Hippocampal formation (tissue), 2 donors: ENCODE data around the gene PRIM2.
A peak's percentile ranks its signal among the peaks of the same experiment; 100 is the strongest.
"Not testable (repeated sequence)": the region's sequence is repeated elsewhere in the genome, so short reads cannot be mapped to it uniquely, and the experiment has no call there.

Experiments used
- DNase-seq, 2 donors: peaks; one replicate each; lab custom pipeline; 2025; lab: John Stamatoyannopoulos, UW

The PRIM2 gene

DNA sequence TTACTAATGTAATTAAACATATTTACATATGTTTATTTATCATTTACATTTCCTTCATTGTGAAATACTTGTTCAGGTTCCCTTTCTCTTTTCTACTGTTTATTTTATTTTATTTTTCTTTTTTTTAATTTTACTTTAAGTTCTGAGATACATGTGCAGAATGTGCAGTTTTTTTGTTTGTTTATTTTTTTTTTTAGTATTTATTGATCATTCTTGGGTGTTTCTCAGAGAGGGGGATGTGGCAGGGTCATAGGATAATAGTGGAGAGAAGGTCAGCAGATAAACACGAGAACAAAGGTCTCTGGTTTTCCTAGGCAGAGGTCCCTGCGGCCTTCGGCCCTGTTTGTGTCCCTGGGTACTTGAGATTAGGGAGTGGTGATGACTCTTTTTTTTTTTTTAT, 8.7 kb upstream of the PRIM2 start:
- DNase-seq: not testable (repeated sequence)

DNA sequence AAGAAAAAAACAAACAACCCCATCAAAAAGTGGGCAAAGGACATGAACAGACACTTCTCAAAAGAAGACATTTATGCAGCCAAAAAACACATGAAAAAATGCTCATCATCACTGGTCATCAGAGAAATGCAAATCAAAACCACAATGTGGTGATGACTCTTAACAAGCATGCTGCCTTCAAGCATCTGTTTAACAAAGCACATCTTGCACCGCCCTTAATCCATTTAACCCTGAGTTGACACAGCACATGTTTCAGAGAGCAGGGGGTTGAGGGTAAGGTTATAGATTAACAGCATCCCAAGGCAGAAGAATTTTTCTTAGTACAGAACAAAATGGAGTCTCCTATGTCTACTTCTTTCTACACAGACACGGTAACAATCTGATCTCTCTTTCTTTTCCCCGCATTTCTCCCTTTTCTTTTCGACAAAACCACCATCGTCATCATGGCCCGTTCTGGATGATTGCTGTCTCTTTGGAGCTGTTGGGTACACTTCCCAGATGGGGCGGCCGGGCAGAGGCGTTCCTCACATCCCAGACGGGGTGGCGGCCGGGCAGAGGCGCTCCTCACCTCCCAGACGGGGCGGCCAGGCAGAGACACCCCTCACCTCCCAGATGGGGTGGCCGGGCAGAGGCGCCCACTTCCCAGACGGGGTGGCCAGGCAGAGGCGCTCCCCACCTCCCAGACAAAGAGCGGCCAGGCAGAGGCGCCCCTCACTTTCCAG, 7.2 kb upstream of the PRIM2 start:
- not testable (repeated sequence) for DNase-seq

DNA sequence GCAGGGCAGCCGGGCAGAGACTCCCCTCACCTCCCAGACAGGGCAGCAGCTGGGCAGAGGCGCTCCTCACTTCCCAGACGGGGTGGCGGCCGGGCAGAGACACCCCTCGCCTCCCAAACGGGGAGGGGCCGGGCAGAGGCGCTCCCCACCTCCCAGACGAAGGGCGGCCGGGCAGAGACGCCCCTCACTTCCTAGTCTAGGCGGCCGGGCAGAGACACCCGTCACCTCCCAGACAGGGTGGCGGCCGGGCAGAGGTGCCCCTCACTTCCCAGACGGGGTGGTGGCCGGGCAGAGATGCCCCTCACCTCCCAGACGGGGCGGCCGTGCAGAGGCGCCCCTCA, 6.6 kb upstream of the PRIM2 start:
- DNase-seq: no peak

- DNase-seq: not testable (repeated sequence)
Measured at GRCh38 chr6:57311300-57312003, 6.0 kb upstream of the PRIM2 start.

DNA sequence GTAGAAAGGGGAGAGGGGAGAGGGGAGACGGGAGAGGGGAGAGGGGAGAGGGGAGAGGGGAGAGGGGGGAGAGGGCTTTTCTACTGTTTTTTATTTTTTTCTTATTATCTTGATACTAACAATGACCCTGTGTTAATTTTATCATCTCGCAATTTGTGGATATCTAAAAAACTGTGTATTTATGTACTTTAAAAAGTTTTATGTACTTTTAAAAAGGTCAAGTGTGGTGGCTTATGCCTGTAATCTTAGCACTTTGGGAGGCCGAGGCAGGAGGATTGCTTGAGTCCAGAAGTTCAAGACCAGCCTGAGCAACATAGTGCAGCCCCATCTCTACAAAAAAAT, 5.5 kb upstream of the PRIM2 start:
- DNase-seq: no peak

GRCh38 chr6:57313009-57313408, 4.4 kb upstream of the PRIM2 start:
- no peak for DNase-seq

- no peak for DNase-seq
Measured at GRCh38 chr6:57313711-57314471, 3.5 kb upstream of the PRIM2 start.

GRCh38 chr6:57315111-57315510, 2.3 kb upstream of the PRIM2 start:
- no peak for DNase-seq

DNA sequence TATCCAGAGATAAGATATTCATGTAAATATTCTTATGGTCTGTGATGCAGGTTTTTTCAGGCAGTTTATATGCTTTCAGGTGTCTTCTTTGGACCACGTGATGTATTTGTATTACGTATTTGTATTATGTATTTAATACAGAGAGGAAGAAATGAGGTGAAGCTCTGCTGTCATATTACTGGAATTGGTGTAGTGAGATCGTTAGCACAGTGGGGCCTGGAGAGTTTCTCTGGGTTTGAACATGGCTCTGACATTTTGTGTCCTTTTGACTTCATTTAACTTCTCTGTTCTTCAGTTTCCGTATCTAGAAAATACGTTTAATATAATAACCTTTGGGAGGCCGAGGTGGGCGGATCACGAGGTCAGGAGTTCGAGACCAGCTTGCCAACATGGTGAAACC, 1.6 kb upstream of the PRIM2 start:
- no peak for DNase-seq

DNA sequence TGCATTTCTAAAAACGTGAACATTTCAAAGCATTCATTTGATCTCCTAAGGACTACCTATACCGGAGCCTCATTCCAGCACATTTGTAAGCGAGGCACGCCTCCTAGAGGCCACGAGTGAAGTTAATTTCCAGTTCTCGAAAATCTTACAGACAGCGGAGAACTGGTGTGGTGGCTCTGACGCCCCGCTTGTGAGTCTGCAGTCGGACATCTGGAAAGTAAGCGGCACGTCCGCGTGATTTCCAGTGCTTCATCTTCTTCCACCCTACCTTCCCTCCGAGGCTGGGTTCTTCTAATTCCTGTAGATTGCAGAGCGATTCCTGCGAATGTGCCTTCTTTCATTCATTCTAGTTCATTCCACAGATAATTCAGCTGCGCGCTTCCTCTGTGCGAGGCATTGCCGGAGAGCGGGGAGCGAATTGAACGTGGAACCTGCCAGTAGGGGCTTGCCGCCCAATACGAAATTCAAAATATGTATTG, 810 bp upstream of the PRIM2 start:
- DNase-seq: peak; percentile 81 to 88

DNA sequence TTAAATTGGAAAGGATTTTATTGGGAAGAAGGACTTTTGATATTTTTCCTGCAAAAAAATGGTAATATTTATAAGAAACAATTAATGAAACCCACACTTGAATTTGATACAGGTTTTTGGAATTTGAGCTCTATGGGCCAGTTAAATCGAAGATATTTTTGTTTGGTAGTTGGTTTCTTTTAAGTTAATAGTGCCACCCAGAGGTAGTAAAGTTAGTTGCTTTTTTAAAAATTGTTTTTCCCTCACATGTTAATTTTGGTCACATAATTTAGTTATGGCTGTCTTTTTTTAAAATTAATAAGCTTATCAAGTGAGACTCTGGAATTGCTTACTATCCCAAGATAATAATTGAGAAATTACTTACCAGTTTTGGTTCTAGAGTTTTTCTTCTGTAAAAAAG, 7.1 kb downstream of the PRIM2 start:
- DNase-seq: peak in 1 of 2 donors; percentile 11

- no peak for DNase-seq
Measured at GRCh38 chr6:57327311-57327710, 9.9 kb downstream of the PRIM2 start.

GRCh38 chr6:57328074-57328473, 10.6 kb downstream of the PRIM2 start:
- DNase-seq: no peak

DNA sequence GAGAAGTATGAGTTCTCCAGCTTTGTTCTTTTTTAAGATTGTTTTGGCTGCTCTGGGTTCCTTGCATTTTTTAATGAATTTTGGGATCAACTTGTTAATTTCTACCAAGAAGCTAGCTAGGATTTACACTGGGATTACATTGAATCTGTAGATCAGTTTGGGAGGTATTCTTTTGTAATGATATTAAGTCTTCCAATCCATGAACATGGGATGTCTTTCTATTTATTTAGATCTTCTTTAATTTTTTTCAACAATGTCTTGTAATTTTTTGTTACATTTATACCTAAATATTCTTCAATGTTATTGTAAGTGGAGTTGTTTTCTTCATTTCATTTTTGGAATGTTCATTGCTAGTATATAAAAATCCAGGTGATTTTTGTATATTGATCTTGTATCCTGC, 12.5 kb downstream of the PRIM2 start:
- no peak for DNase-seq

DNA sequence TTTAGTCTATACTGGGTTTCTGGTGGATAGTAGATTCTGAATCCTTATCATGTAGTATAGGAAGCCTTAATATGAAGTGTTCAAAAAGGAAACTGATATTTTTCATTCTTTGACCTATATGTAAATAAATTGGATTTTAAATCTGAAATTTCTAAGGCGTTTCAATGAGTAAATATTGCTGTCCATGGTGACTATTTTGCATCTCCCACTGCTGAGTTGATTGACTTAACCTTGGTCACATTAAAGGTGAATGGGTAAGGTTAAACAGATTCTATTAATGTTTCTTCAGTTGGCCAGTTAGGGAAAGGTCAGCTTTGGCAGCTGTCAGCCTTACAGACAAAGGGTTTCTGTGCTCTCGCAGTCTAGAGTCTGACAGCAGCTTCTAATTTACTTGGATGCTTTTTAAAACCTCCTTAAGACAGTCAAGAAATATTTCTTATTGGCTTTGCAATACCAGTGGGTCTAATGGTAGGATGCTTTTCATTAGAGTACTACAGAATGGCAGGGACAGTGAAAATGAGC, 24.8 kb downstream of the PRIM2 start:
- no peak for DNase-seq

DNA sequence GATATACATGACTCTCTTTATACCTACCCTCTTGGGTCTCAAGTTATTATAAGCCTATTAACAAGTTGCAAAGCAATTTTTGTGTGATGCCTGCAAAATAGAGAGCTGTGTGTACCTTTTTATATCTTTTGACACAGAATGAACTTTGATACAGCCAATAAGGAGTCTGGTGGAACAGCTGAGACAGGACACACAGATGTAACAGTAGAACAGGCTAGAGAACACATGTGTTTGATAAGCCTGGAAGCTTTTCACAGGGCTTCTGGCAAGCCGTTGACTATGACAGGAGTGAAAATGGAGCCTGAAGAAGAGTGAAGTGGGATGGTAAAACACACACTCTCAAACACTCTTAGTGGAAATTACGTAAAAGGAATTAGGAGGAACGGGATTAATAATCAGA, 25.9 kb downstream of the PRIM2 start:
- DNase-seq: not testable (repeated sequence)

GRCh38 chr6:57346715-57347114, 29.3 kb downstream of the PRIM2 start:
- DNase-seq: not testable (repeated sequence)

DNA sequence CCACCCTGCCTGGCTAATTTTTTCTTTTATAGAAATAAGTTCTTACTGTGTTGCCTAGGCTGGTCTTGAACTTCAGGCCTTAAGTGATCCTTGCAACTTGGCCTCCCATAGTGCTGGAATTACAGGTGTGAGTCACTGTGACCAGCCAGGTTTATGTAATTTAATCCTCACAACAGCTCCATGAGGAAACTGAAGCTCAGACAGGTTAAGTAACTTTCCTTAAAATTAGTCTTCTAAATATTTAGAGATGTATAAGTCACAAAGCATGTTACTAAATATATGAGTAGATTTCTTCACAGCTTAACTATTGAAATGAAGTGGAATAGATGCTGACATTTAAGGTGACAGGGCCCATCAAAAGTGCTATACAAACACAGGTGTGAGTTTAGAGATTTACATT, 30.2 kb downstream of the PRIM2 start:
- DNase-seq: not testable (repeated sequence)

DNA sequence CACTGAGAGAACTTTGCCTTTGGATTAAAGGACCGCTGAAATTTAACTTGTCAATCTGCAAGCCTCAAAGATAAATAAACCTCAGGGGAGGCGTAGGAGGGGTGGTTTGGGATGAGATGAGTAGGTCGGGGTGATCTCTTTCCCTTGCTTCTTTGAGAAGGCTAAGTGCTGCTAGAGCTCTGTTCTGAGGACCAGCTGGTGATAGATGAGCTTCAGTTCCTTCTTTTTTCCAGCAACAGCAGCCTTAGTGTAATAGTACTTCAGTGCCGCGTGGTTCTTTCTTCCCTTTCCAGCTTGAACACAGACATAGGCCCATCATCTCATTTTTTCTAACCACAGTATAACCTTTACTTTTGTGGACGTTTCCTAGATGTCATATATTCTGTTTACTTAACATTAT, 33.0 kb downstream of the PRIM2 start:
- DNase-seq: not testable (repeated sequence)

DNA sequence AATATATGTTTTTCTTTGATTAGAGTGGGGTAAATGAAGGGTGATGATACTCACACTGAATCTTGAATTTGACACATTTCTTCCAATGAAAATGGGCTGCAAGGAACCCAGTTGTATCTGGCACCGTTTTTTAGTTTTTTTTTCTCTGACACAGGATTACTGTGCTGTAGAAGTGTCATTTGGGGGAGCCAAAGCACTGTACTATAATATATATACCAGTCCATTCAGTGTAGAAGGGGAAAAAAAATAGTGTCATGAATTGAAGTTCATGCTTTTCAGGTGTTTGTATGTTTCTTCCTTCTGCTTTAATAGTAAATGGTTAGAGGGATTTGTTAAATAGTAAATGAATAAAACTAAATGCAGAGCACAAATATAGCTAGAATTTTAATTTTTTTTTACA, 35.2 kb downstream of the PRIM2 start:
- DNase-seq: not testable (repeated sequence)

- DNase-seq: not testable (repeated sequence)
Measured at GRCh38 chr6:57358319-57358718, 40.9 kb downstream of the PRIM2 start.

DNA sequence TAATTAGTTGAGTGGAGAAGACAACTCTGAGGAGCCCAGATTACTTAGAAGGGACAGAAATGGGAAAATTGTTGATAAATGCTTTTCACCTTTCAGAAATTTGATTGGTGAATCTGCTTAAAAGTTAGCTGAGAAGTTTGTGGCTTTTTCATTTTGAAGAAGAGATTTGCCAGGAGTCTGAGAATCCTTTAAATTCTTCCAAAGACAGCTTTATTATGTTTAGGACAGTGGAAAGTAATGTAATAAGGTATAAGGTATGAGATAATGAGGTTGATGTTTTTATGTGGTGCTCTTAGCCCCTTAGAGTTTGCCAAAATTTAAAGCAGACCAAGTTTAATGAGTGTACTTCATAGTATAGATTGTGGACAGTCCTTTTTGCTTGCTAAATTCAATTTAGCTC, 42.3 kb downstream of the PRIM2 start:
- DNase-seq: not testable (repeated sequence)

DNA sequence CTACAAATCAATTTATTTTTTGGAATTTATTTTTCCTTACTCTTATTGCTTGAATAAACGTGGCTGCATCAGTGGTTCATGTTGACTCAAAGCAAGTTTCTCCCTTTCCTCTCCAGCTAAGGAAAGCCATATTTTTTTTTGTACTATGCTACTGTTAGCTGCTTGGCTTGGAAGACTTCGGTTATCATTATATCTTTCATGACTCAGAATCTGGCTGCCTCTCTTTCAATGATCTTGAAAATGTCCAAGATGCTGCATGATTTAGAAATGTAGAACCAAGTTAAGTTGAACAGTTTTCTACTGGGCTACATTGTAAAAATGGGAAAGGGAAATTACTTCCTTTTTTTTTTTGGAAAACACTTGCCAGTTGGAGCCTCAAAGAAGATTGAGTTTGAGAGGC, 44.9 kb downstream of the PRIM2 start:
- DNase-seq: not testable (repeated sequence)
